ENCODE data around the gene CRADD. TPM values are rescaled to one million over a fixed set of nuclear protein-coding genes. Genes with fewer than 3 reads are reported as not detected.

CRADD gene
- total RNA-seq, 4 donors from 2014 or later: 51.0 to 86.3 (median 56.6) TPM

DNA sequence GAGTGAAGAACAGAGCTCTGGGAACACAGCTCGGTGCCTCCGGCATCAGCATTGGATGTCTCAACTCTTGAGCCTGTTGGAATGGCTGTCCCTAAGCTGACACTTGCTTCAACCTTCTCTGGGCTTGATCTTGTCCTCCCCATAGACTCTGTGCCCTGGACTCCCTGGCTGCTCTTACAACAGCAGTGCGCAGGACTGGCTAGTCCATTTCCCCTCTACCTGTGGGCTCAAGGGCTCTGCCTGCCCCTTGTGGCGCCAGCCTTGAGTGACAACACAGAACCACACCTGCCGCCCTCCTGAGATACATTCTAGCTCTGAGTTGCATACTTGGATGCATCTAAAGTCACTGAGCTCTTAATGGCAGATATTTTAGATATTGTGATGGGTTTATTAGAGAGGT lies 6.2 kb downstream of the CRADD start:
- DNase-seq (ENCODE audit: low spot score in 2 of 2): no peak
- H3K9me3 ChIP-seq: no peaks in the 10 kb centered on the region
- WGBS, 2 donors: 97 to 100% methylated on average over 5 of the region's 5 CpGs
- H3K36me3 ChIP-seq: peaks cover 0 to 20% (median 0%) of the 10 kb centered on the region in 3 donors
- TF ChIP-seq POLR2A (IDR thresholded peaks at IDR 0.05) (no peak), EP300 (IDR thresholded peaks at IDR 0.05) (no peak)
- TF ChIP-seq, protein P1, sequence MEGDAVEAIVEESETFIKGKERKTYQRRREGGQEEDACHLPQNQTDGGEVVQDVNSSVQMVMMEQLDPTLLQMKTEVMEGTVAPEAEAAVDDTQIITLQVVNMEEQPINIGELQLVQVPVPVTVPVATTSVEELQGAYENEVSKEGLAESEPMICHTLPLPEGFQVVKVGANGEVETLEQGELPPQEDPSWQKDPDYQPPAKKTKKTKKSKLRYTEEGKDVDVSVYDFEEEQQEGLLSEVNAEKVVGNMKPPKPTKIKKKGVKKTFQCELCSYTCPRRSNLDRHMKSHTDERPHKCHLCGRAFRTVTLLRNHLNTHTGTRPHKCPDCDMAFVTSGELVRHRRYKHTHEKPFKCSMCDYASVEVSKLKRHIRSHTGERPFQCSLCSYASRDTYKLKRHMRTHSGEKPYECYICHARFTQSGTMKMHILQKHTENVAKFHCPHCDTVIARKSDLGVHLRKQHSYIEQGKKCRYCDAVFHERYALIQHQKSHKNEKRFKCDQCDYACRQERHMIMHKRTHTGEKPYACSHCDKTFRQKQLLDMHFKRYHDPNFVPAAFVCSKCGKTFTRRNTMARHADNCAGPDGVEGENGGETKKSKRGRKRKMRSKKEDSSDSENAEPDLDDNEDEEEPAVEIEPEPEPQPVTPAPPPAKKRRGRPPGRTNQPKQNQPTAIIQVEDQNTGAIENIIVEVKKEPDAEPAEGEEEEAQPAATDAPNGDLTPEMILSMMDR (IDR thresholded peaks at IDR 0.05): no peak
- H3K27ac ChIP-seq: peak overlapping the region in 1 of 4 donors; percentile 47
- no peaks in the 10 kb centered on the region for H3K27me3 ChIP-seq
- no peak overlapping the region for H3K4me3 ChIP-seq
- peaks cover 0 to 15% (median 0%) of the 10 kb centered on the region in 4 donors for H3K4me1 ChIP-seq

DNA sequence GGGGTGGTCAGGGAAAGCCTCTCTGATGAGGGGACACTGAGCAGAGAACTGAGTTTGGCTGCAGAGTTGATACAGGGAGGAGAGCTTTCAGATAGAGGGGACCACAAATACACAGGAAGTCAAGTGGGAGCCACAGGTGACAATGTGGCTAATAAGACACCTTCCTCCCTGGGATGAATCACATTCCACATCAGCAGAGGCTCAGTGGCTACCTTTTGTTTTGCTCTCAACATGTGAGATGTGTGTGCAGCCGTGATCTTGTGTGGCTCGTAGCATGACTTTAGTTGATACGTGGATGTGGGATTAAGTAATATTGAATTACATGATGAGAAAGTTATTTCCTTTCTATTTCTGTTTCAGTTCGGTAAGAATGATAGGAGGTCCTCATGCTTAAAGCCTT lies 7.5 kb downstream of the CRADD start:
- 73 to 78% methylated on average over 4 of the region's 4 CpGs for WGBS, 2 donors
- Histone ChIP-seq H3K4me1 (peaks cover 0 to 6% (median 0%) of the 10 kb centered on the region in 4 donors), H3K4me3 (no peak overlapping the region), H3K9me3 (no peaks in the 10 kb centered on the region), H3K27ac (peak overlapping the region in 1 of 4 donors; percentile 36), H3K36me3 (peaks cover 0 to 10% (median 0%) of the 10 kb centered on the region in 3 donors), H3K27me3 (no peaks in the 10 kb centered on the region)
- no peak for DNase-seq (ENCODE audit: low spot score in 2 of 2)
- TF ChIP-seq EP300 (IDR thresholded peaks at IDR 0.05): no peak
- TF ChIP-seq, protein P1 (IDR thresholded peaks at IDR 0.05): no peak
- no peak for TF ChIP-seq POLR2A (IDR thresholded peaks at IDR 0.05)

DNA sequence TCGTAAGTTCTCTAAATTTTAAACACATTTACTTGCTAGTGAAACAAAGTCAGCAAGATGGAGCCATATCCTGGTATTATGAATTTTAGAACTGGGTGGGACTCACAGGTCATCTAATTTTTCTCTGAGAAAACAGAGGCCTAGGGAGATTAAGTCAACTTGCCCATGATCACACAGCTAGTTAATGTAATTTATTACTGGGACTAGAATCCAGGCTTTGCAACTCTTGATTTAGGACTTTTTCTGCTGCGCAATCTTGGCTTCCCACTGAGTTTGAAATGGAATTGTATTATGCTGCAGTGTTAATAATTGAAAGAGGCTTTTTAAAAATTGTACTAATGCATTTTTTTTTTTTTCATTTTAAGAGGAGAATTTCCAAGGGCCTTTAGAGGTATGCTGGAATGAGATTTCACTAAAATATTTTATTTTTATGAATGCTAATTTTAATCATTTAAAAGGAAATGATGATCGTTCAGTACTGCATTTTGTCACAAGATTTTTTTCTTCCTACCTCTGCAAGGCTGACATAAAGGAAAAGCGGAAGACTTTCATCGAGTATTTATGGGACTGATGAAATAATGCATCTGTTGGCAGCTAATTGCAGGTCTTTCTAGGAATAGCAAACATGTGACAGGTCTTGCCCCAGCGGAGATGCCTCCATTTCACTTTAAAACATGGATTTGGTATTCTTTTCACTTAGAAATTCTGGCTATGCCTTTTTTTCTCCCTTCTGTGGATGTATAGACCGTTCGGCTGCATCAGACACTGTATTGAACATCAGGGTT lies 9.6 kb downstream of the CRADD start:
- no peak overlapping the region for H3K27ac ChIP-seq
- no peak for DNase-seq (ENCODE audit: low spot score in 2 of 2)
- 79 to 83% methylated on average over 8 of the region's 8 CpGs for WGBS, 2 donors
- no peak overlapping the region for H3K4me3 ChIP-seq
- H3K36me3 ChIP-seq: peaks cover 0 to 11% (median 0%) of the 10 kb centered on the region in 3 donors
- H3K27me3 ChIP-seq: no peaks in the 10 kb centered on the region
- no peaks in the 10 kb centered on the region for H3K9me3 ChIP-seq
- TF ChIP-seq, protein P1 (IDR thresholded peaks at IDR 0.05): no peak
- TF ChIP-seq POLR2A (IDR thresholded peaks at IDR 0.05): no peak
- no peak for TF ChIP-seq EP300 (IDR thresholded peaks at IDR 0.05)
- H3K4me1 ChIP-seq: peaks cover 0 to 3% (median 0%) of the 10 kb centered on the region in 4 donors

DNA sequence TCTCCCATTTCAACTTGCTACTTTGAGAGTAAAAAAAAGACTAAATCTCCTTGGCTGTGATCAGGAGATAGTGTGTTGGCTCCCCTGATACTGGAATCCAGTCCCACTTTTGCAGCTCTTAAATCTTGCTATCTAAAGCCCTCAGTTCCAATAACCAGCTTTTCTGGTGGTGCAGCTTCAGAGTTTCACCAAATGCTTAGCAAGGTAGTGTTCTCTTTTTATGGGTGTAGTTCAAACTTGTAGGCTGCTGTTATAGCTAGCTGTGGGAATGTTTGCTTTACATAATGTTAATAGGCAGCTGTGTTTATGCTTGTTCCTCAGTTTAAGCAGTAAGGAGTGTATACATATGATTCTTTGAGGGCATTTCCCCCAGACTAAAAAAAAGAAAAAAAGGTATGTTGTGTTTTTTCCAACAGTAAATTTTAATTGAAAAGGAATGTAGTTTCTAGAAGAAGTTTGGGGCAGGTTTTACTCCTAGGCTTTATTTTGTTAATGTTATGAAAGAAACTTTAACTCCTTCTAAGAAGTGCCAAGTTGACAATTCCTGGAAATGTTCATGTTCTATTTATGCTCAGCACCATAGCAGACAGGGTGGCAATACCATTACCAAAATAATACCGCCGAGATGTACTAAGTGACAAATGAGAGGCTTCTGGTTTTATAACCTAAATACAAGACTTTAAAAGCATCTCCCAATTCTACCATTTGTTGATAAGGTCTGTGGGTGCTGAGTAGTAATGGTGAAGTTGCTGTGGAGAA lies 12.1 kb downstream of the CRADD start:
- Histone ChIP-seq H3K9me3 (peaks cover 0 to 3% (median 0%) of the 10 kb centered on the region in 4 donors), H3K4me1 (peaks cover 0 to 3% (median 0%) of the 10 kb centered on the region in 4 donors), H3K4me3 (no peak overlapping the region), H3K27me3 (no peaks in the 10 kb centered on the region), H3K36me3 (peaks cover 0 to 5% (median 0%) of the 10 kb centered on the region in 3 donors), H3K27ac (no peak overlapping the region)
- 83 to 98% methylated on average over 2 of the region's 2 CpGs for WGBS, 2 donors
- no peak for DNase-seq (ENCODE audit: low spot score in 2 of 2)
- TF ChIP-seq EP300 (IDR thresholded peaks at IDR 0.05) (no peak), POLR2A (IDR thresholded peaks at IDR 0.05) (no peak)
- TF ChIP-seq, protein P1 (IDR thresholded peaks at IDR 0.05): no peak

DNA sequence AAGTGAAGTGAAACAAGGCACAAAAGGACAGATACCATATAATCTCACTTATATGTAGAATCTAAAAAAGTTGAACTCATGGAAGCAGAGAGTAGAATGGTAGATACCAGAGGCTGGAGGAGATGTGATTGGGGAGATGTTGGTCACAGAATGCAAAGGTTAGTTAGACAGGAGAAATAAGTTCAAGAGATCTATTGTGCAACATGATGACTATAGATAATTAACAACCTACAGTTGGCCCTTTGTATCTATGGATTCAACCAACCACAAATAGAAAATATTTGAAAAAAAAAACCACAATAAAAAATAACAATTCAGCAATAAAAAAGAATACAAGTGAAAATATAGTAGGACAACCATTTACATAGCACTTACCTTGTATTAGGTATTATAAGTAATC lies 19.3 kb downstream of the CRADD start:
- Histone ChIP-seq H3K4me3 (no peak overlapping the region), H3K9me3 (peaks cover 0 to 3% (median 0%) of the 10 kb centered on the region in 4 donors), H3K27me3 (no peaks in the 10 kb centered on the region), H3K36me3 (peaks cover 0 to 2% (median 0%) of the 10 kb centered on the region in 3 donors), H3K4me1 (no peaks in the 10 kb centered on the region), H3K27ac (no peak overlapping the region)
- TF ChIP-seq, protein P1 (IDR thresholded peaks at IDR 0.05): no peak
- TF ChIP-seq EP300 (IDR thresholded peaks at IDR 0.05) (no peak), POLR2A (IDR thresholded peaks at IDR 0.05) (no peak)
- DNase-seq (ENCODE audit: low spot score in 2 of 2): no peak
